Measurements from ENCODE around the gene IGSF3. TPM values are rescaled to one million over a fixed set of nuclear protein-coding genes. Genes with fewer than 3 reads are reported as not detected.

IGSF3 gene
- total RNA-seq, 1 experiment from 2014 or later = 32.4 TPM

- DNase-seq (ENCODE audit: low spot score) = peak; percentile 60
- TF ChIP-seq, protein P1, sequence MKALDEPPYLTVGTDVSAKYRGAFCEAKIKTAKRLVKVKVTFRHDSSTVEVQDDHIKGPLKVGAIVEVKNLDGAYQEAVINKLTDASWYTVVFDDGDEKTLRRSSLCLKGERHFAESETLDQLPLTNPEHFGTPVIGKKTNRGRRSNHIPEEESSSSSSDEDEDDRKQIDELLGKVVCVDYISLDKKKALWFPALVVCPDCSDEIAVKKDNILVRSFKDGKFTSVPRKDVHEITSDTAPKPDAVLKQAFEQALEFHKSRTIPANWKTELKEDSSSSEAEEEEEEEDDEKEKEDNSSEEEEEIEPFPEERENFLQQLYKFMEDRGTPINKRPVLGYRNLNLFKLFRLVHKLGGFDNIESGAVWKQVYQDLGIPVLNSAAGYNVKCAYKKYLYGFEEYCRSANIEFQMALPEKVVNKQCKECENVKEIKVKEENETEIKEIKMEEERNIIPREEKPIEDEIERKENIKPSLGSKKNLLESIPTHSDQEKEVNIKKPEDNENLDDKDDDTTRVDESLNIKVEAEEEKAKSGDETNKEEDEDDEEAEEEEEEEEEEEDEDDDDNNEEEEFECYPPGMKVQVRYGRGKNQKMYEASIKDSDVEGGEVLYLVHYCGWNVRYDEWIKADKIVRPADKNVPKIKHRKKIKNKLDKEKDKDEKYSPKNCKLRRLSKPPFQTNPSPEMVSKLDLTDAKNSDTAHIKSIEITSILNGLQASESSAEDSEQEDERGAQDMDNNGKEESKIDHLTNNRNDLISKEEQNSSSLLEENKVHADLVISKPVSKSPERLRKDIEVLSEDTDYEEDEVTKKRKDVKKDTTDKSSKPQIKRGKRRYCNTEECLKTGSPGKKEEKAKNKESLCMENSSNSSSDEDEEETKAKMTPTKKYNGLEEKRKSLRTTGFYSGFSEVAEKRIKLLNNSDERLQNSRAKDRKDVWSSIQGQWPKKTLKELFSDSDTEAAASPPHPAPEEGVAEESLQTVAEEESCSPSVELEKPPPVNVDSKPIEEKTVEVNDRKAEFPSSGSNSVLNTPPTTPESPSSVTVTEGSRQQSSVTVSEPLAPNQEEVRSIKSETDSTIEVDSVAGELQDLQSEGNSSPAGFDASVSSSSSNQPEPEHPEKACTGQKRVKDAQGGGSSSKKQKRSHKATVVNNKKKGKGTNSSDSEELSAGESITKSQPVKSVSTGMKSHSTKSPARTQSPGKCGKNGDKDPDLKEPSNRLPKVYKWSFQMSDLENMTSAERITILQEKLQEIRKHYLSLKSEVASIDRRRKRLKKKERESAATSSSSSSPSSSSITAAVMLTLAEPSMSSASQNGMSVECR (CRISPR knock-in tag; IDR thresholded peaks at IDR 0.05; ENCODE audit: borderline replicate concordance) = no peak
- TF ChIP-seq NR1H2 (CRISPR knock-in tag; IDR thresholded peaks at IDR 0.05) (no peak), FOXK1 (CRISPR knock-in tag; IDR thresholded peaks at IDR 0.05) (no peak), CTCF (IDR thresholded peaks at IDR 0.05) (peak; percentile 64), ZNF219 (CRISPR knock-in tag; IDR thresholded peaks at IDR 0.05; ENCODE audit: borderline replicate concordance) (no peak), HMGXB4 (CRISPR knock-in tag; IDR thresholded peaks at IDR 0.05) (no peak), USF2 (CRISPR knock-in tag; IDR thresholded peaks at IDR 0.05) (no peak)
- Mint-ChIP-seq H3K27ac (no peak overlapping the region), H3K27me3 (ENCODE audit: low read depth) (peaks cover 17% of the 10 kb centered on the region), H3K4me1 (peaks cover 29% of the 10 kb centered on the region), H3K4me3 (no peak overlapping the region), H3K36me3 (no peaks in the 10 kb centered on the region), H3K9me3 (no peaks in the 10 kb centered on the region)
- no peak for ATAC-seq
- CTCF ChIA-PET = interaction anchor here (0.6 to 3.0 kb wide), 38 partner anchors 10 to 485 kb away, joined by 3 to 69 read pairs (median 4); partner anchors contain the start of genes IGSF3 and TTF2
- POLR2A ChIA-PET = interaction anchor here (1.0 to 1.1 kb wide), 2 partner anchors 98 to 485 kb away, joined by 4 read pairs; partner anchors contain the start of gene TTF2
Observed at GRCh38 chr1:116574581-116575291, 92.8 kb downstream of the IGSF3 start.

DNA sequence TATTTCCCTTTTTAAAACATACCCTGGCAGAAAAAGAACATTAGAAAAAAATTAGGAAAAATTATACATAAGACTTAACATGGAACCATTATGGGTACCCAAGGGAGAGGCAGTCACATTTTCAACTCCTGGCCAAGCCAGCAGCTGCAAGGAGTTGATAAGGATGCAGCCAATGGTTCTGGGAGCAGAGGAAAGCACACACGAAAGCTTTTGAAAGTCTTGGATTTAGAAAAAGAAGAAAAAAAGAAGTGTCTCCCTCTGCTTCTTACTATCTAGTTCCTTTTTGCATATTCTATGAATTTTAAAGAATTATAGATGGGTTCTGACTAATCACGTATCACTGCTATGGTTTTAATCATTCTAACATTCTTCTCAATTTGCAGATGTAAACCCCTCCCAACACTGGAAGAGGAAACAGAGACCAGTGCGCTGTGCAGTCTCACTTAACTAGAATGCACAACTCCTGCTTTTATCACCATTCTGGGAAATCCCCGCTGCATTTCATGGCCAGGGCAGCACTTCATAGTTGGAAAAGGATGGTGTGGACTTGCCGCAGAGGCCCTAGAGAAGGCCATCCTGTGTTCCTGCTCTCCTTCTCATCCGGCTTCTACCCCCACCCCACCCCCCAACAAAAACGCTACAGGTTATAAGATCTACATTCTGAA is 94.0 kb downstream of the IGSF3 start:
- DNase-seq (ENCODE audit: low spot score) = no peak
- CTCF ChIA-PET = interaction anchor here (1.0 to 3.0 kb wide), 9 partner anchors 12 to 434 kb away, joined by 4 to 69 read pairs (median 13); partner anchors contain the start of gene IGSF3
- ATAC-seq = no peak
- H3K9me3 Mint-ChIP-seq = no peaks in the 10 kb centered on the region
- H3K36me3 Mint-ChIP-seq = no peaks in the 10 kb centered on the region
- peaks cover 19% of the 10 kb centered on the region for H3K27me3 Mint-ChIP-seq (ENCODE audit: low read depth)
- POLR2A ChIA-PET = no interaction called here
- no peak overlapping the region for H3K4me3 Mint-ChIP-seq
- H3K4me1 Mint-ChIP-seq = peaks cover 39% of the 10 kb centered on the region
- H3K27ac Mint-ChIP-seq = no peak overlapping the region
- TF ChIP-seq TCF7 (CRISPR knock-in tag; IDR thresholded peaks at IDR 0.05; ENCODE audit: low read depth) (no peak), ESRRA (CRISPR knock-in tag; IDR thresholded peaks at IDR 0.05; ENCODE audit: borderline replicate concordance) (no peak), TP53 (CRISPR knock-in tag; IDR thresholded peaks at IDR 0.05) (no peak), JAZF1 (CRISPR knock-in tag; IDR thresholded peaks at IDR 0.05) (no peak), USF1 (CRISPR knock-in tag; IDR thresholded peaks at IDR 0.05) (no peak), NR3C1 (CRISPR knock-in tag; conservative IDR thresholded peaks at IDR 0.05; ENCODE audit: low read depth) (no peak), PRRX2 (CRISPR knock-in tag; IDR thresholded peaks at IDR 0.05) (no peak), CREM (CRISPR knock-in tag; IDR thresholded peaks at IDR 0.05) (no peak), GABPB1 (CRISPR knock-in tag; IDR thresholded peaks at IDR 0.05) (no peak), KAT7 (CRISPR knock-in tag; IDR thresholded peaks at IDR 0.05; ENCODE audit: borderline replicate concordance) (no peak), ZNF423 (CRISPR knock-in tag; IDR thresholded peaks at IDR 0.05) (no peak), OVOL2 (CRISPR knock-in tag; IDR thresholded peaks at IDR 0.05; ENCODE audit: borderline replicate concordance) (no peak), ZNF219 (CRISPR knock-in tag; IDR thresholded peaks at IDR 0.05; ENCODE audit: borderline replicate concordance) (no peak)
- TF ChIP-seq, protein P2, sequence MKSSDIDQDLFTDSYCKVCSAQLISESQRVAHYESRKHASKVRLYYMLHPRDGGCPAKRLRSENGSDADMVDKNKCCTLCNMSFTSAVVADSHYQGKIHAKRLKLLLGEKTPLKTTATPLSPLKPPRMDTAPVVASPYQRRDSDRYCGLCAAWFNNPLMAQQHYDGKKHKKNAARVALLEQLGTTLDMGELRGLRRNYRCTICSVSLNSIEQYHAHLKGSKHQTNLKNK (CRISPR knock-in tag; IDR thresholded peaks at IDR 0.05) = no peak

All from WTC11 (cell line).